Measurements from ENCODE around the gene TTYH2. TPM values are rescaled to one million over a fixed set of nuclear protein-coding genes. Genes with fewer than 3 reads are reported as not detected.

The TTYH2 gene
- polyA plus RNA-seq, 4 donors: 0.27 to 50.6 (median 2.0) TPM; not detected in 1

DNA sequence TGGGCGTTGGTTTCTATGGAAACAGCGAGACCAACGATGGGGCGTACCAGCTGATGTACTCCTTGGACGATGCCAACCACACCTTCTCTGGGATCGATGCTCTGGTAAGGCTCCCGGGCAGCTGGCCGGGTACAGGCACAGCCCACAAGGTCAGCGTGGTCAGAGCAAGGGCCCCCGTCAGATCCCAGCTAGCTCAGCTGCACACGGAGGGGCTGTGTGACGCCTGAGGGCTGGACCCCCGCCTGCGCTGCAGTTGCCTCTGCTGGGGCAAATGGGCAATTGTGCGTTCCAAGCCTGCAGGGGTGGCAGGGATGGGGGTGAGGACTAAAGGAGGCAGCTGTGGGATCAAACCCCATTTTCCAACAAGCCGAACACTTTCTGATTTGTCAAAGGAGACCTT lies 17.5 kb downstream of the TTYH2 start:
- Histone ChIP-seq H3K9me3 (ENCODE audit: control insufficient read depth in 2 of 2, insufficient read depth in 1 of 2, low read depth in 1 of 2, low read length in 1 of 2) (no peaks in the 10 kb centered on the region), H3K27me3 (ENCODE audit: control insufficient read depth in 3 of 3, insufficient read depth in 3 of 3, low read length in 3 of 3) (no peaks in the 10 kb centered on the region), H3K36me3 (ENCODE audit: control insufficient read depth in 3 of 3, insufficient read depth in 2 of 3, low read depth in 1 of 3, low read length in 3 of 3) (peaks cover 0 to 50% (median 0%) of the 10 kb centered on the region in 3 donors), H3K4me1 (ENCODE audit: control insufficient read depth in 3 of 3, insufficient read depth in 2 of 3, low read depth in 1 of 3, low read length in 2 of 3) (no peaks in the 10 kb centered on the region), H3K4me3 (ENCODE audit: low read depth in 1 of 3, low read length in 3 of 3) (no peak overlapping the region), H3K27ac (ENCODE audit: low read depth in 1 of 3, low read length in 2 of 3) (no peak overlapping the region)
- 87 to 93% (median 92%) methylated on average over 16 of the region's 16 CpGs for WGBS, 3 donors
- DNase-seq (no peak), FAIRE-seq (no peak)

DNA sequence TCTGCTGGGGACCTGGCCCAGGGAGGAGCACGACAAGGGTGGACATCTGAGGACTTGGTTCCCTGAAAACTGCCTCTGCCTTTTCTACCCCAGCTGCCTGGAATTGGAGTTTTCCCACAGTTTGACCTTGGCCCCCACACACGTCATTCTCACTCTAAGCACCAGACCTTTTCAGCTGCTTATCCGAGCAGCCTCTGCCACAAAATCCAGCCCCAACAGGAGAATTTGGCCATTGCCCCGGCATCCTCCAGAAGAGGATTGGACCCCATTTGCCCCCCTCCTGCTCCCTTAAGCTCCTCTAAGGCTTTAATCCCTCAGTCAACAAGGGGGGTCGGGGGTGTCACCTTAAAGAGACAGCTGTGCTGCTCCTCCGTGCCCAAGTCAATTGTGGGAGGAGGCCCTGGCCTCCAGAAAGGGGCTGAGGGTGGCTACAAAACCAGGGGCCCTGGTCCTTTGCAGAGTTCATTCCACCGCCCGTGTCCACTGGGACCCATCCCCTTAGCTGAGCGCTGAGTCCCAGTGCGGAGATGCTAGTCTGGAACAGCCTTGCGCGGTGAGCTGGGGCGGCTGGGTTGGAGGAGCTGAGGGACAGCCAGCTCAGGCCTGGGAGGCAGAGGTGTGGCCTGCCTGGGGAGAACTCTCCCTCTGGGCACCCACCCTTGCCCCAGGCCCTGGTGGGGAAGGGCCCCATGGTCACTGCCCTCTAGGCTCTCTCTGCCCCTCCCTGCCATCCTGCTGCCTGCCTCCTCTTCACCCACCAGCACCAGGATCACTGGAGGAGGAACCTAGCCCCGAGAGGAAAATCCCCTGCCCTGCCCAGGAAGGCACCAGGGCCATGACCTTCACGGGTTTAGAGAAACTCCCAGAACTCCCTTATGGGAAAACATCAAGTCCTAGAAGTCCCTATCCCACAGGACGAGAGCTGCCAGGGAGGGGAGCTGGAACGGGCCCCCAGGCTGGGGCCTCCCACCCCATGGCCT lies 18.8 kb downstream of the TTYH2 start:
- FAIRE-seq (no peak), DNase-seq (no peak)
- Histone ChIP-seq H3K4me3 (ENCODE audit: low read depth in 1 of 3, low read length in 3 of 3) (no peak overlapping the region), H3K27ac (ENCODE audit: low read depth in 1 of 3, low read length in 2 of 3) (no peak overlapping the region), H3K36me3 (ENCODE audit: control insufficient read depth in 3 of 3, insufficient read depth in 2 of 3, low read depth in 1 of 3, low read length in 3 of 3) (peaks cover 0 to 54% (median 0%) of the 10 kb centered on the region in 3 donors), H3K27me3 (ENCODE audit: control insufficient read depth in 3 of 3, insufficient read depth in 3 of 3, low read length in 3 of 3) (no peaks in the 10 kb centered on the region), H3K4me1 (ENCODE audit: control insufficient read depth in 3 of 3, insufficient read depth in 2 of 3, low read depth in 1 of 3, low read length in 2 of 3) (no peaks in the 10 kb centered on the region), H3K9me3 (ENCODE audit: control insufficient read depth in 2 of 2, insufficient read depth in 1 of 2, low read depth in 1 of 2, low read length in 1 of 2) (no peaks in the 10 kb centered on the region)
- whole genome bisulfite sequencing, 3 donors: 67 to 80% (median 76%) methylated on average over 17 of the region's 17 CpGs

DNA sequence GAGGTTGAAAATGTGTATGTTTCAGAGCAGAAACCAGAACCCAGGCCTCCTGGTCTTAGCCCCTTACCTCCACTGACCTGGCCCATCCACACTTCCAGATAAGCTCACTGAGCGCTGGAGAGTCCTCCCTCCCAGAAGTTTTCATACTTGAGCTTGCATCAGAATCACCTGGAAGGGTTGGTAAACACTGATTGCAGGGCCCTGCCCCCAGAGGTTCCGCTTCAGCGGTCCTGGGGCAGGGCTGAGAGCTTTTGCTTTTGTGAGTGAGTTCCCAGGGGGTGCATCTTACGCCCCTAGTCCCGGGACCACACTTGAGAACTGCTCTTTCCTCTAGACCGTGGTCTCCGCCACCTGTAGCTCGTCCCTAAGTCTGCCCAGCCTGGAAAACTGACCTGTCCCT lies 20.6 kb downstream of the TTYH2 start:
- WGBS, 3 donors: 79 to 85% (median 80%) methylated on average over 8 of the region's 8 CpGs
- Histone ChIP-seq H3K27ac (ENCODE audit: low read depth in 1 of 3, low read length in 2 of 3) (no peak overlapping the region), H3K36me3 (ENCODE audit: control insufficient read depth in 3 of 3, insufficient read depth in 2 of 3, low read depth in 1 of 3, low read length in 3 of 3) (peaks cover 0 to 68% (median 0%) of the 10 kb centered on the region in 3 donors), H3K9me3 (ENCODE audit: control insufficient read depth in 2 of 2, insufficient read depth in 1 of 2, low read depth in 1 of 2, low read length in 1 of 2) (no peaks in the 10 kb centered on the region), H3K4me1 (ENCODE audit: control insufficient read depth in 3 of 3, insufficient read depth in 2 of 3, low read depth in 1 of 3, low read length in 2 of 3) (no peaks in the 10 kb centered on the region), H3K27me3 (ENCODE audit: control insufficient read depth in 3 of 3, insufficient read depth in 3 of 3, low read length in 3 of 3) (no peaks in the 10 kb centered on the region), H3K4me3 (ENCODE audit: low read depth in 1 of 3, low read length in 3 of 3) (no peak overlapping the region)
- DNase-seq (no peak), FAIRE-seq (no peak)

DNA sequence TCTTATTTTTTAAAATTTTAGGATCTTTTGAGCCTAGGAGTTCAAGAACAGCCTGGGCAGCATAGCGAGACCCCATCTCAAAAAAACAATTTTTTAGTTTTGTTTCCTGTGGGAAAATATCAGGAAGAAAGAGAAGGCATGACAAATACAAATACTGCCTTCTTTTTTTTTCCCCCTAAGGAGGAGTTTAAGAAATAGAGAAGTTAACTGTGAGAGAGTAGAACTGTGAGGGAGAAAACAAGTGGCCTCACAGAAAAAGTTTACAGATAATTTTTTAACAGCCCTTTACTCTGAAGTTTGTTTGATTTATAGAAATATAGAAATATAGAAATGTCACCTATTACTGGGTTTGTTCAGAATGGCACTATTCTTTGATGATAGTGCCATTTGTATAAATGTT lies 21.1 kb downstream of the TTYH2 start:
- FAIRE-seq: no peak
- Histone ChIP-seq H3K27ac (ENCODE audit: low read depth in 1 of 3, low read length in 2 of 3) (no peak overlapping the region), H3K4me1 (ENCODE audit: control insufficient read depth in 3 of 3, insufficient read depth in 2 of 3, low read depth in 1 of 3, low read length in 2 of 3) (no peaks in the 10 kb centered on the region)

DNA sequence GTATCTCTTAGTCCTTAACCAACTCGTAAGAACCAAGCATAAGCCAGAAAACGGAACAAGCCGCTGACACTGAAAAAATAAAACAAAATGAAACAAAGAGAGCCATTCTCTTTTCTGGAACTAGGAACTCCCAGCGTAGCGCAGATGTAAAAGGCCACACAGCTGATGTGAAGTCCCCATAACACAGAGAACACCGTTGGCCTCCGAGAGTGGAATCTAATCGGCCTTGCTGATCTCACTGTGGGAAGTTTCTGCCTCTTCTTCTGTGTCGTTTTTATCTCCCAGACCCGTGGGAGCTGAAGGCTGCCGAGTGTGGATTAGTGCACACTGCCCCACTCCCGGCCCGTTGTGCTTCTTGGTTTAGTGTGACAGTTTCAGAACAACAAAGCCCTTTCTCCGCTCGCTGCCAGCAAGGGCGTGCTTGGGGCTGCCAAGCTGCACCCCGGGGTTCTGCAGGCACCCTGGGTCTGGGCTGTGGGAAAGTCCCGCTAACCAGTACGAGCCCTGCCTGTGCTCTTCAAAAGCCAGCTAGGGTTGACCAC lies 21.7 kb downstream of the TTYH2 start:
- DNase-seq: no peak
- no peaks in the 10 kb centered on the region for H3K9me3 ChIP-seq (ENCODE audit: control insufficient read depth in 2 of 2, insufficient read depth in 1 of 2, low read depth in 1 of 2, low read length in 1 of 2)
- no peak overlapping the region for H3K4me3 ChIP-seq (ENCODE audit: low read depth in 1 of 3, low read length in 3 of 3)
- H3K4me1 ChIP-seq (ENCODE audit: control insufficient read depth in 3 of 3, insufficient read depth in 2 of 3, low read depth in 1 of 3, low read length in 2 of 3): no peaks in the 10 kb centered on the region
- H3K27me3 ChIP-seq (ENCODE audit: control insufficient read depth in 3 of 3, insufficient read depth in 3 of 3, low read length in 3 of 3): no peaks in the 10 kb centered on the region
- no peak for FAIRE-seq
- 63 to 72% (median 66%) methylated on average over 19 of the region's 19 CpGs for WGBS, 3 donors
- H3K27ac ChIP-seq (ENCODE audit: low read depth in 1 of 3, low read length in 2 of 3): peak overlapping the region in 1 of 3 donors; percentile 47
- H3K36me3 ChIP-seq (ENCODE audit: control insufficient read depth in 3 of 3, insufficient read depth in 2 of 3, low read depth in 1 of 3, low read length in 3 of 3): peaks cover 0 to 73% (median 0%) of the 10 kb centered on the region in 3 donors

More for the DNA sequence above, 21.1 kb downstream of the TTYH2 start:
- DNase-seq: no peak
- no peaks in the 10 kb centered on the region for H3K9me3 ChIP-seq (ENCODE audit: control insufficient read depth in 2 of 2, insufficient read depth in 1 of 2, low read depth in 1 of 2, low read length in 1 of 2)
- H3K4me3 ChIP-seq (ENCODE audit: low read depth in 1 of 3, low read length in 3 of 3): no peak overlapping the region
- 71 to 95% (median 82%) methylated on average over 1 of the region's 1 CpG for WGBS, 3 donors
- no peaks in the 10 kb centered on the region for H3K27me3 ChIP-seq (ENCODE audit: control insufficient read depth in 3 of 3, insufficient read depth in 3 of 3, low read length in 3 of 3)
- H3K36me3 ChIP-seq (ENCODE audit: control insufficient read depth in 3 of 3, insufficient read depth in 2 of 3, low read depth in 1 of 3, low read length in 3 of 3): peaks cover 0 to 71% (median 0%) of the 10 kb centered on the region in 3 donors

DNA sequence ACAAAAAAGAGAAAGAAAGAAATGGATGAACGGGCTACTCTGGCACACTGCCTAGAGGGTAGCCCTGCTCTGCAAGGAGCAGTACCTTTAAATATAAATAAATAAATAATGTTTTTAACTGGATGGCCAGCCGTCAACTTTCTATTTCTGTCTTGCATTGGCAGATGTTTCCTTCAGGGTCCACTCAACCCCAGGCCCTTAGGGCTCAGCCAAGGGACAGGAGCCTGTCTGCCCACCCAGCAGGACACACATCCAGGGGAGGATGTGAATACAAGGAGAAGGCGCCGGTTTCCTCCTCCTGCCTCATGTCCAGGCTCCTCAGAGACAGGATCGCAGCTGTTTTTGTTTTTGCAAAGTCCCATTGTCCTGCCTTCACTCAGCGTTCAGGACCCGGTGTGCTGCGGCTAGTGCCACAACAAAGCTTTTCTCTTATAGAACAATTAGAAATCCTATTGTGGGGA lies 22.6 kb downstream of the TTYH2 start:
- no peaks in the 10 kb centered on the region for H3K27me3 ChIP-seq (ENCODE audit: control insufficient read depth in 3 of 3, insufficient read depth in 3 of 3, low read length in 3 of 3)
- no peaks in the 10 kb centered on the region for H3K9me3 ChIP-seq (ENCODE audit: control insufficient read depth in 2 of 2, insufficient read depth in 1 of 2, low read depth in 1 of 2, low read length in 1 of 2)
- 61 to 75% (median 72%) methylated on average over 8 of the region's 8 CpGs for WGBS, 3 donors
- no peak overlapping the region for H3K4me3 ChIP-seq (ENCODE audit: low read depth in 1 of 3, low read length in 3 of 3)
- H3K36me3 ChIP-seq (ENCODE audit: control insufficient read depth in 3 of 3, insufficient read depth in 2 of 3, low read depth in 1 of 3, low read length in 3 of 3): peaks cover 0 to 67% (median 0%) of the 10 kb centered on the region in 3 donors
- no peak for DNase-seq
- no peak for FAIRE-seq
- no peaks in the 10 kb centered on the region for H3K4me1 ChIP-seq (ENCODE audit: control insufficient read depth in 3 of 3, insufficient read depth in 2 of 3, low read depth in 1 of 3, low read length in 2 of 3)
- H3K27ac ChIP-seq (ENCODE audit: low read depth in 1 of 3, low read length in 2 of 3): no peak overlapping the region

DNA sequence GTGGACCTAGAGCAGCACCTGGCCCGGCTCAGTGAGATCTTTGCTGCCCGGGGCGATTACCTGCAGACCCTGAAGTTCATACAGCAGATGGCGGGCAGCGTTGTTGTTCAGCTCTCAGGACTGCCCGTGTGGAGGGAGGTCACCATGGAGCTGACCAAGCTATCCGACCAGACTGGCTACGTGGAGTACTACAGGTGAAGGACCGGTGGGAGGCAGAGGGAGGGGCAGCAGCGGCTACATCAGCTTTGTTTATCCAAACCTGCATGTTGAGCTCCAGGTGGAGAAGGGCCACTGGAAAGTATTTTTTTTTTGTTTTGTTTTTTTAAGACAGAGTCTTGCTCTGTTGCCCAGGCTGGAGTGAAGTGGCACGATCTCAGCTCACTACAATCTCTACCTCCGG lies 23.9 kb downstream of the TTYH2 start:
- no peaks in the 10 kb centered on the region for H3K4me1 ChIP-seq (ENCODE audit: control insufficient read depth in 3 of 3, insufficient read depth in 2 of 3, low read depth in 1 of 3, low read length in 2 of 3)
- H3K27me3 ChIP-seq (ENCODE audit: control insufficient read depth in 3 of 3, insufficient read depth in 3 of 3, low read length in 3 of 3): no peaks in the 10 kb centered on the region
- peaks cover 0 to 62% (median 0%) of the 10 kb centered on the region in 3 donors for H3K36me3 ChIP-seq (ENCODE audit: control insufficient read depth in 3 of 3, insufficient read depth in 2 of 3, low read depth in 1 of 3, low read length in 3 of 3)
- DNase-seq (no peak), FAIRE-seq (no peak)
- no peak overlapping the region for H3K27ac ChIP-seq (ENCODE audit: low read depth in 1 of 3, low read length in 2 of 3)
- no peak overlapping the region for H3K4me3 ChIP-seq (ENCODE audit: low read depth in 1 of 3, low read length in 3 of 3)
- no peaks in the 10 kb centered on the region for H3K9me3 ChIP-seq (ENCODE audit: control insufficient read depth in 2 of 2, insufficient read depth in 1 of 2, low read depth in 1 of 2, low read length in 1 of 2)
- 74 to 89% (median 87%) methylated on average over 12 of the region's 12 CpGs for WGBS, 3 donors

DNA sequence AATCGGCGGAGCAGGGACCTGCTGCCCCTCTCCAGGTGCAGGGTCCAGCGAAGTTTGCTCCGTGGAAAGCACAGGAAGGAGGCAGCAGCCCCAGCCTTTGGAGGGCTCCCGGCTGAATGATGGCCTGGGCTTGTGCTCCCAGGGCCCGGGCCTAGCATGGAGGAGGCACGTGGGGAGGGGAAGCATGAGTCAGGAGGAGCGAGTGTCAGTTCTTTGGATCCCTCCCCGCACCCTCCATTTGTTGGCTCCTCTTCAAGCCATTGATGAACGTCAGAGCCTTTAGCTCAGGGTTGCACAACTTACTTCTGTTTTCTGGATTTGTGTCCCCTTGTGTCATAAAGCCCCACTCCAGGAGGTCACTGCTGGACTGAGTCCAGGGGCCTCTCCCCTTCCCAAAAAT lies 25.8 kb downstream of the TTYH2 start:
- no peaks in the 10 kb centered on the region for H3K27me3 ChIP-seq (ENCODE audit: control insufficient read depth in 3 of 3, insufficient read depth in 3 of 3, low read length in 3 of 3)
- H3K4me1 ChIP-seq (ENCODE audit: control insufficient read depth in 3 of 3, insufficient read depth in 2 of 3, low read depth in 1 of 3, low read length in 2 of 3): no peaks in the 10 kb centered on the region
- H3K9me3 ChIP-seq (ENCODE audit: control insufficient read depth in 2 of 2, insufficient read depth in 1 of 2, low read depth in 1 of 2, low read length in 1 of 2): no peaks in the 10 kb centered on the region
- peaks cover 0 to 59% (median 0%) of the 10 kb centered on the region in 3 donors for H3K36me3 ChIP-seq (ENCODE audit: control insufficient read depth in 3 of 3, insufficient read depth in 2 of 3, low read depth in 1 of 3, low read length in 3 of 3)
- FAIRE-seq: no peak
- H3K27ac ChIP-seq (ENCODE audit: low read depth in 1 of 3, low read length in 2 of 3): no peak overlapping the region
- no peak overlapping the region for H3K4me3 ChIP-seq (ENCODE audit: low read depth in 1 of 3, low read length in 3 of 3)
- DNase-seq: no peak
- 63 to 73% (median 68%) methylated on average over 10 of the region's 10 CpGs for WGBS, 3 donors

Data from small intestine (tissue), 7 donors.